Thyroid gland (tissue), 4 donors: ENCODE measurements around the gene PAM. TPM values are rescaled to one million over a fixed set of nuclear protein-coding genes. Genes with fewer than 3 reads are reported as not detected.
A peak's percentile ranks its signal among the peaks of the same experiment; 100 is the strongest.

Source experiments
- DNase-seq, 2 donors: peaks; one replicate each; pipeline ENCODE4 v3.0.0-alpha.2; 2019
- H3K27ac ChIP-seq, 3 donors: fragments of 200-600 bp; sonication (generic); 1 replicate in 2 of 3; 2 replicates in 1 of 3; pipeline ENCODE4 v1.5.1; 2016 to 2019; ENCODE audit warnings: mild to moderate bottlenecking in 1 of 3, moderate library complexity in 1 of 3
- H3K27me3 ChIP-seq: fragments of 200-600 bp; sonication (generic); one replicate; pipeline ENCODE4 v1.5.1; 2019
- H3K36me3 ChIP-seq, 2 donors: fragments of 200-600 bp; sonication (generic); one replicate each; pipeline ENCODE4 v1.5.1; 2016 to 2019
- H3K4me1 ChIP-seq, 2 donors: fragments of 200-600 bp; sonication (generic); one replicate each; pipeline ENCODE4 v1.5.1; 2017 to 2019
- H3K4me3 ChIP-seq, 3 donors: fragments of 200-600 bp; sonication (generic); replicated peaks in 1 of 3; 1 replicate in 2 of 3; 2 replicates in 1 of 3; pipeline ENCODE4 v1.5.1; 2016; ENCODE audit warnings: mild to moderate bottlenecking in 1 of 3
- H3K9me3 ChIP-seq: fragments of 200-600 bp; sonication (generic); one replicate; pipeline ENCODE4 v1.5.1; 2017
- POLR2A ChIP-seq, 2 donors: fragments of 450-650 bp; IDR thresholded peaks; one replicate each; pipeline ENCODE4 v1.6.1; 2017; ENCODE audit warnings: antibody characterized with exemption in 2 of 2, mild to moderate bottlenecking in 2 of 2, moderate library complexity in 1 of 2
- WGBS, 2 donors: methylation state at CpG; one replicate each; pipeline ENCODE4 v1.1.5; 2017; 5-methylcytosine and 5-hydroxymethylcytosine counted together
- intact Hi-C: fragments of 100-400 bp; cut with DNase I; formaldehyde crosslinking; loops from one replicate; pipeline ENCODE4 v1.15.1; 2023
- total RNA-seq, 4 donors: library from RNA; depleted of rRNA; stranded (reverse); fragments of >200 nt; gene quantifications; one replicate each; pipeline ENCODE4 v1.2.3, GENCODE V29; 2016
- TF ChIP-seq, protein P1 (sequence below), 6 experiments: fragments of 200-600 bp in 3 of 6; fragments of 450-650 bp in 3 of 6; sonication (generic) in 3 of 6; IDR thresholded peaks; one replicate each; pipeline ENCODE4 v1.5.1; 2016 to 2019; ENCODE audit warnings: antibody characterized with exemption in 6 of 6, mild to moderate bottlenecking in 2 of 6, inconsistent platforms in 1 of 6, moderate library complexity in 1 of 6

Gene PAM
- total RNA-seq, 4 donors from 2014 or later: 175 to 250 (median 202) TPM

DNA sequence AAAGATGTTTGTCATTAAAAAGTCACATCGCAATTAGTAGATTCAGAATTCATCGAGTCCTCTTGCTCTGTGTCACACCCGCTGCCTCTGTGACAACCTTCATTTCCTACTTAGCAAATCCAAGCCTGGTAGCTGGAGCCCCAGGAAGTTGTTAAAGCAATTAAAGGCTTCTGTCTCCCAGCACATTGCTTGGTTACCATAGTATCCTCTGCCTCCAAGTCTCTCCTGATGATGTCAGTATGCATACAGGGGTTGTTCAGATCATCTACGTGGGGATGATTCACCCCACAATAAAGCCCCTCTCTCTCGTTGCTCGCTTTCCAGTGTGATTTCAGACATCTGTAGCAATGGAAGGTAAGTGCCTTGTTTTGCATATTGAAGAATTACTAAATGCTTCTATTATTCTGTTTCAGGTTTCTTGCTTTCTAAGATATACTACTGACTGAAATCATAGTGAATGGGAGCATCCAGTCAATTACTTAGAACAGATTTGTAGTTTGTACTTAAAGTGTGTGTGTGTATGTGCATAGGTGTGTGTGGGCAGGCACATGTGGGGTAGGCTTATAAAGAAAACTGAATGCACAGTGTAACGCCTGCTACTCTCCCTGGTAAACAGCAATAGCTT is 52.9 kb downstream of the PAM start:
- Histone ChIP-seq H3K4me1 (peaks cover 6 to 7% of the 10 kb centered on the region in 2 donors), H3K27me3 (no peaks in the 10 kb centered on the region), H3K9me3 (no peaks in the 10 kb centered on the region), H3K36me3 (no peaks in the 10 kb centered on the region), H3K4me3 (no peak overlapping the region), H3K27ac (no peak overlapping the region)
- DNase-seq: no peak
- 79 to 80% methylated on average over 7 of the region's 7 CpGs for WGBS, 2 donors
- intact Hi-C loops: no loop called here
- no peak for TF ChIP-seq POLR2A (IDR thresholded peaks at IDR 0.05)
- TF ChIP-seq, protein P1, sequence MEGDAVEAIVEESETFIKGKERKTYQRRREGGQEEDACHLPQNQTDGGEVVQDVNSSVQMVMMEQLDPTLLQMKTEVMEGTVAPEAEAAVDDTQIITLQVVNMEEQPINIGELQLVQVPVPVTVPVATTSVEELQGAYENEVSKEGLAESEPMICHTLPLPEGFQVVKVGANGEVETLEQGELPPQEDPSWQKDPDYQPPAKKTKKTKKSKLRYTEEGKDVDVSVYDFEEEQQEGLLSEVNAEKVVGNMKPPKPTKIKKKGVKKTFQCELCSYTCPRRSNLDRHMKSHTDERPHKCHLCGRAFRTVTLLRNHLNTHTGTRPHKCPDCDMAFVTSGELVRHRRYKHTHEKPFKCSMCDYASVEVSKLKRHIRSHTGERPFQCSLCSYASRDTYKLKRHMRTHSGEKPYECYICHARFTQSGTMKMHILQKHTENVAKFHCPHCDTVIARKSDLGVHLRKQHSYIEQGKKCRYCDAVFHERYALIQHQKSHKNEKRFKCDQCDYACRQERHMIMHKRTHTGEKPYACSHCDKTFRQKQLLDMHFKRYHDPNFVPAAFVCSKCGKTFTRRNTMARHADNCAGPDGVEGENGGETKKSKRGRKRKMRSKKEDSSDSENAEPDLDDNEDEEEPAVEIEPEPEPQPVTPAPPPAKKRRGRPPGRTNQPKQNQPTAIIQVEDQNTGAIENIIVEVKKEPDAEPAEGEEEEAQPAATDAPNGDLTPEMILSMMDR (IDR thresholded peaks at IDR 0.05): no peak

GRCh38 chr5:102809033-102809432 is 53.9 kb downstream of the PAM start:
- DNase-seq: peak; percentile 71 to 73
- TF ChIP-seq POLR2A (IDR thresholded peaks at IDR 0.05): no peak
- TF ChIP-seq, protein P1 (IDR thresholded peaks at IDR 0.05): no peak
- intact Hi-C loops: no loop called here
- 51 to 54% methylated on average over 4 of the region's 4 CpGs for WGBS, 2 donors
- Histone ChIP-seq H3K9me3 (no peaks in the 10 kb centered on the region), H3K4me3 (no peak overlapping the region), H3K27ac (no peak overlapping the region), H3K36me3 (no peaks in the 10 kb centered on the region), H3K4me1 (peaks cover 6 to 7% of the 10 kb centered on the region in 2 donors), H3K27me3 (no peaks in the 10 kb centered on the region)

GRCh38 chr5:102811972-102812371 is 56.9 kb downstream of the PAM start:
- Histone ChIP-seq H3K36me3 (no peaks in the 10 kb centered on the region), H3K9me3 (no peaks in the 10 kb centered on the region), H3K4me3 (no peak overlapping the region), H3K27ac (no peak overlapping the region), H3K4me1 (peaks cover 13% of the 10 kb centered on the region in 2 donors), H3K27me3 (no peaks in the 10 kb centered on the region)
- WGBS, 2 donors: 62 to 64% methylated on average over 2 of the region's 2 CpGs
- intact Hi-C loops: no loop called here
- DNase-seq: no peak
- TF ChIP-seq POLR2A (IDR thresholded peaks at IDR 0.05): no peak
- TF ChIP-seq, protein P1 (IDR thresholded peaks at IDR 0.05): no peak

DNA sequence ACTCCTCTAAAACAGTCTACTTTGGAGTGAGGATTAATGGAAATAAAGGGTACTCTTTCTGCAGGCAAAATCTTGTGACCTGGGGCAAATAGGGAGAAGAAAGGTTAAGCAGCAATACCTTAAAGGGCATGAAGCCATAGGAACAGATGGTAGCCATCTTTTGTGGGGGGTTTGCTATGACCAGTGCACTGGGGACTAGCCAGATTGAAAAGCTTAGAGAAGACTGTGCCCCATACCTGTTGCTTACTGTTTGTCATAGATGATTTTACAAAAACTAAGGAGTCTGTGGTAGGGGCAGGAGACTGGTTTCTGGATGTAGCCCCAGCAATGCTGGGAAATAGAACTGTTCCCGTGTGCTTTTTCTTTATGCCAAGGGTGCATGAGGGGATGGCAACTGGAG is 58.6 kb downstream of the PAM start:
- H3K27ac ChIP-seq: no peak overlapping the region
- H3K4me1 ChIP-seq: peaks cover 11 to 12% of the 10 kb centered on the region in 2 donors
- no peaks in the 10 kb centered on the region for H3K9me3 ChIP-seq
- intact Hi-C loops: no loop called here
- TF ChIP-seq, protein P1 (IDR thresholded peaks at IDR 0.05): no peak
- H3K36me3 ChIP-seq: no peaks in the 10 kb centered on the region
- WGBS, 2 donors: 43 to 62% methylated on average over 1 of the region's 1 CpG
- H3K27me3 ChIP-seq: no peaks in the 10 kb centered on the region
- no peak overlapping the region for H3K4me3 ChIP-seq
- no peak for DNase-seq

GRCh38 chr5:102815084-102815483 is 60.0 kb downstream of the PAM start:
- no peak for DNase-seq
- H3K4me3 ChIP-seq: no peak overlapping the region
- H3K27ac ChIP-seq: no peak overlapping the region
- 75 to 76% methylated on average over 4 of the region's 4 CpGs for WGBS, 2 donors
- no peaks in the 10 kb centered on the region for H3K9me3 ChIP-seq
- intact Hi-C loops: no loop called here
- H3K27me3 ChIP-seq: no peaks in the 10 kb centered on the region
- H3K4me1 ChIP-seq: peaks cover 6 to 7% of the 10 kb centered on the region in 2 donors
- no peaks in the 10 kb centered on the region for H3K36me3 ChIP-seq
- TF ChIP-seq POLR2A (IDR thresholded peaks at IDR 0.05): no peak
- TF ChIP-seq, protein P1 (IDR thresholded peaks at IDR 0.05): no peak
